KMS-11 (cell line): ENCODE results near the gene TPO.

Experiments
- H2AFZ ChIP-seq: fragments of 200-600 bp; sonication (generic); 2 replicates; pipeline ENCODE4 v1.6.1; 2016; ENCODE audit warnings: antibody characterized with exemption, mixed run types, low read depth
- H3K27ac ChIP-seq: fragments of 200-600 bp; sonication (generic); 2 replicates; pipeline ENCODE4 v1.6.1; 2016; ENCODE audit warnings: mild to moderate bottlenecking, mixed run types
- H3K27me3 ChIP-seq: fragments of 200-600 bp; sonication (generic); 2 replicates; pipeline ENCODE4 v1.6.1; 2017; ENCODE audit warnings: mild to moderate bottlenecking, low read depth, mixed run types, moderate library complexity; ENCODE audit not compliant: insufficient read depth
- H3K36me3 ChIP-seq: fragments of 200-600 bp; sonication (generic); 2 replicates; pipeline ENCODE4 v1.6.1; 2017; ENCODE audit warnings: mild to moderate bottlenecking, mixed run types; ENCODE audit not compliant: insufficient read depth
- H3K4me1 ChIP-seq: fragments of 200-600 bp; sonication (generic); 2 replicates; pipeline ENCODE4 v1.6.1; 2016; ENCODE audit warnings: mild to moderate bottlenecking, low read depth, mixed run types; ENCODE audit not compliant: poor library complexity, severe bottlenecking
- H3K4me2 ChIP-seq: fragments of 200-600 bp; sonication (generic); 2 replicates; pipeline ENCODE4 v1.7.0; 2016; ENCODE audit warnings: mild to moderate bottlenecking, mixed run types
- H3K4me3 ChIP-seq: fragments of 200-600 bp; sonication (generic); IDR thresholded peaks from 2 replicates; pipeline ENCODE4 v1.6.1; 2017; ENCODE audit warnings: low read depth, low read length, mixed read lengths; ENCODE audit not compliant: insufficient read depth
- H3K79me2 ChIP-seq: fragments of 200-600 bp; sonication (generic); 2 replicates; pipeline ENCODE4 v1.6.1; 2016; ENCODE audit warnings: low read depth, mixed run types; ENCODE audit not compliant: insufficient read depth
- H3K9ac ChIP-seq: fragments of 200-600 bp; sonication (generic); 2 replicates; pipeline ENCODE4 v1.6.1; 2016; ENCODE audit warnings: mild to moderate bottlenecking, mixed run types
- H4K20me1 ChIP-seq: fragments of 200-600 bp; sonication (generic); 2 replicates; pipeline ENCODE4 v1.6.1; 2016; ENCODE audit warnings: mild to moderate bottlenecking, mixed run types; ENCODE audit not compliant: insufficient read depth
- CTCF ChIP-seq: fragments of 200-600 bp; sonication (generic); conservative IDR thresholded peaks from 2 replicates; pipeline ENCODE4 v1.6.1; 2017; ENCODE audit warnings: low read depth, mild to moderate bottlenecking, antibody characterized with exemption, low read length, moderate library complexity, mixed read lengths

TPO gene

DNA sequence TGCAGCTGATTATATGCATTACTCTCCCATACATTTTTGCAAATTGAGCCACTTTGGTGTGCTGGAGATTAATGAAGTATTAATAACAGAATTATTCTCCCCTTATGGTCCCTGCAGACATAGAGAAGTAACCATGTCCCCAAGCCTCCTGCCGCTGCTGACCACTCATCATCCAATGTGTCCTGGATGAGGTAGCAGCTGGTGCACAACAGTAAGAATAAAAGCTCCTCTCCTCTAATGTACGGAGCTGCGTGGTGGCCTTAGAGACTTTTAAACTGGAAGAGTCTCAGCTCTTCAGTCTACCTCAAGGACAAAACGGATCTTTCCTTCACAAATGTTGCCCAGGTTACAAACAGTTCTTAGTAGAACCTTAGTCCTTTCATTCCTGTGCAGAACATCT is 37.7 kb downstream of the TPO start:
- Histone ChIP-seq H3K79me2 (no peaks in the 10 kb centered on the region), H3K4me1 (no peaks in the 10 kb centered on the region), H3K9ac (no peak overlapping the region), H3K27me3 (no peaks in the 10 kb centered on the region), H3K27ac (no peak overlapping the region), H4K20me1 (no peaks in the 10 kb centered on the region), H3K4me2 (no peak overlapping the region), H3K36me3 (no peaks in the 10 kb centered on the region), H3K4me3 (no peak overlapping the region), H2AFZ (no peak overlapping the region)
- no peak for TF ChIP-seq CTCF

DNA sequence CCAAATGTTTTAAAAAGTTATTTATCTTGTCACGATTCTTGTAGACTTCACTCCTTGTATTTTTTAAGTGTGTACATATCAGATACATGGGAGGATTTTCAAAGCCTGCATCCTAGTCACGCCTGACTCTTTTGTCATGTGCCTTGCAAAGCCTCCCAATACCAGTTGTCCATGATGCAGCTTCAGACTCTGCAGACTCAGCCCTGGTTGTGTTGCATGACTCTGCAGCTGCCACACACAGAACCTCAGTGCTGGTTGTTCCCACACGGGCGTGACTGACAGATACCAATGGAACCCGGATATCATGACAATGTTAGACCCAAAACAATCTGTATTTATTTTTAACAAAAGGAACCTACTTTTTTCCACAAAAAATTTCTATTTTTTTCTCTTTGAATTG is 38.2 kb downstream of the TPO start:
- H3K4me1 ChIP-seq: no peaks in the 10 kb centered on the region
- no peaks in the 10 kb centered on the region for H3K27me3 ChIP-seq
- H3K27ac ChIP-seq: no peak overlapping the region
- no peaks in the 10 kb centered on the region for H3K79me2 ChIP-seq
- no peak overlapping the region for H2AFZ ChIP-seq
- H3K4me2 ChIP-seq: no peak overlapping the region
- H3K9ac ChIP-seq: no peak overlapping the region
- H4K20me1 ChIP-seq: no peaks in the 10 kb centered on the region
- no peaks in the 10 kb centered on the region for H3K36me3 ChIP-seq
- no peak overlapping the region for H3K4me3 ChIP-seq
- TF ChIP-seq CTCF: no peak

DNA sequence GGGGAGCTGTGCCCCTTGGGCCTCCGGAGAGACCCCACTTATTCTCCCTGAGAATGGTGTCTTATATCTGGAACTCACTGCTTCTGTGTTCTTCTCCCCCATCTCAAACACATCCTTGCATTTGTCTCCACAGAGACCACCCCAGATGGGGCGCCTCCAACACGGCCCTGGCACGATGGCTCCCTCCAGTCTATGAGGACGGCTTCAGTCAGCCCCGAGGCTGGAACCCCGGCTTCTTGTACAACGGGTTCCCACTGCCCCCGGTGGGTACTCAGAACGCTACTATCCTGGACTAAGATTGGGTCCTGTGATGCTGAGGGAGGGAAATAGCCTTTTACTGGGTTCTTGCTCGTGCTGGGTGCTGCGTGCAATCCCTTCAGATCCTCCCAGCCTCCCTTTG is 40.3 kb downstream of the TPO start:
- H3K4me3 ChIP-seq: no peak overlapping the region
- H3K4me2 ChIP-seq: no peak overlapping the region
- H2AFZ ChIP-seq: no peak overlapping the region
- no peak overlapping the region for H3K9ac ChIP-seq
- H3K36me3 ChIP-seq: no peaks in the 10 kb centered on the region
- no peaks in the 10 kb centered on the region for H3K79me2 ChIP-seq
- no peaks in the 10 kb centered on the region for H4K20me1 ChIP-seq
- H3K27ac ChIP-seq: no peak overlapping the region
- no peak for TF ChIP-seq CTCF
- H3K4me1 ChIP-seq: no peaks in the 10 kb centered on the region
- H3K27me3 ChIP-seq: no peaks in the 10 kb centered on the region

GRCh38 chr2:1454346-1454745 is 41.1 kb downstream of the TPO start:
- no peak overlapping the region for H3K9ac ChIP-seq
- no peak for TF ChIP-seq CTCF
- H3K79me2 ChIP-seq: no peaks in the 10 kb centered on the region
- no peak overlapping the region for H2AFZ ChIP-seq
- H3K4me1 ChIP-seq: no peaks in the 10 kb centered on the region
- H3K4me2 ChIP-seq: no peak overlapping the region
- H4K20me1 ChIP-seq: no peaks in the 10 kb centered on the region
- no peaks in the 10 kb centered on the region for H3K27me3 ChIP-seq
- no peak overlapping the region for H3K27ac ChIP-seq
- no peaks in the 10 kb centered on the region for H3K36me3 ChIP-seq
- H3K4me3 ChIP-seq: no peak overlapping the region

GRCh38 chr2:1455466-1455865 is 42.2 kb downstream of the TPO start:
- H3K4me3 ChIP-seq: no peak overlapping the region
- no peaks in the 10 kb centered on the region for H3K36me3 ChIP-seq
- no peak overlapping the region for H3K9ac ChIP-seq
- no peaks in the 10 kb centered on the region for H4K20me1 ChIP-seq
- no peaks in the 10 kb centered on the region for H3K27me3 ChIP-seq
- TF ChIP-seq CTCF: no peak
- no peak overlapping the region for H3K27ac ChIP-seq
- H3K79me2 ChIP-seq: no peaks in the 10 kb centered on the region
- no peak overlapping the region for H2AFZ ChIP-seq
- no peaks in the 10 kb centered on the region for H3K4me1 ChIP-seq
- H3K4me2 ChIP-seq: no peak overlapping the region
